ENCODE results near the gene DAPK1.

The DAPK1 gene

GRCh38 chr9:87682085-87682484 lies 184.4 kb downstream of the DAPK1 start:
- no peak for DNase-seq (ENCODE audit: low read depth in 2 of 3, low spot score in 2 of 3)

GRCh38 chr9:87682618-87683017 lies 185.0 kb downstream of the DAPK1 start:
- DNase-seq (ENCODE audit: low read depth in 2 of 3, low spot score in 2 of 3) = no peak

GRCh38 chr9:87683751-87684626 lies 186.3 kb downstream of the DAPK1 start:
- DNase-seq (ENCODE audit: low read depth in 2 of 3, low spot score in 2 of 3) = no peak

GRCh38 chr9:87684627-87685219 lies 187.1 kb downstream of the DAPK1 start:
- DNase-seq (ENCODE audit: low read depth in 2 of 3, low spot score in 2 of 3) = no peak

GRCh38 chr9:87685441-87685840 lies 187.8 kb downstream of the DAPK1 start:
- no peak for DNase-seq (ENCODE audit: low read depth in 2 of 3, low spot score in 2 of 3)

- no peak for DNase-seq (ENCODE audit: low read depth in 2 of 3, low spot score in 2 of 3)
Measured at GRCh38 chr9:87685871-87686519, 188.3 kb downstream of the DAPK1 start.

GRCh38 chr9:87686520-87687090 lies 188.9 kb downstream of the DAPK1 start:
- no peak for DNase-seq (ENCODE audit: low read depth in 2 of 3, low spot score in 2 of 3)

GRCh38 chr9:87687207-87687606 lies 189.5 kb downstream of the DAPK1 start:
- DNase-seq (ENCODE audit: low read depth in 2 of 3, low spot score in 2 of 3) = no peak

GRCh38 chr9:87694236-87694755 lies 196.6 kb downstream of the DAPK1 start:
- DNase-seq (ENCODE audit: low read depth in 2 of 3, low spot score in 2 of 3) = no peak

GRCh38 chr9:87695523-87695922 lies 197.9 kb downstream of the DAPK1 start:
- DNase-seq (ENCODE audit: low read depth in 2 of 3, low spot score in 2 of 3) = no peak

- no peak for DNase-seq (ENCODE audit: low read depth in 2 of 3, low spot score in 2 of 3)
Measured at GRCh38 chr9:87696641-87697040, 199.0 kb downstream of the DAPK1 start.

- no peak for DNase-seq (ENCODE audit: low read depth in 2 of 3, low spot score in 2 of 3)
Measured at GRCh38 chr9:87698069-87698809, 200.6 kb downstream of the DAPK1 start.

- DNase-seq (ENCODE audit: low read depth in 2 of 3, low spot score in 2 of 3) = no peak
Measured at GRCh38 chr9:87699835-87700234, 202.2 kb downstream of the DAPK1 start.

- DNase-seq (ENCODE audit: low read depth in 2 of 3, low spot score in 2 of 3) = no peak
Measured at GRCh38 chr9:87701491-87701890, 203.8 kb downstream of the DAPK1 start.

GRCh38 chr9:87701931-87702421 lies 204.3 kb downstream of the DAPK1 start:
- no peak for DNase-seq (ENCODE audit: low read depth in 2 of 3, low spot score in 2 of 3)

GRCh38 chr9:87702921-87703320 lies 205.3 kb downstream of the DAPK1 start:
- DNase-seq (ENCODE audit: low read depth in 2 of 3, low spot score in 2 of 3) = no peak

- no peak for DNase-seq (ENCODE audit: low read depth in 2 of 3, low spot score in 2 of 3)
Measured at GRCh38 chr9:87703636-87704276, 206.1 kb downstream of the DAPK1 start.

- no peak for DNase-seq (ENCODE audit: low read depth in 2 of 3, low spot score in 2 of 3)
Measured at GRCh38 chr9:87704342-87704741, 206.7 kb downstream of the DAPK1 start.

- no peak for DNase-seq (ENCODE audit: low read depth in 2 of 3, low spot score in 2 of 3)
Measured at GRCh38 chr9:87706066-87706739, 208.5 kb downstream of the DAPK1 start.
